Endothelial cell of hepatic sinusoid (primary cell): ENCODE results near the gene ELF3.
"Not testable (repeated sequence)": the region's sequence is repeated elsewhere in the genome, so short reads cannot be mapped to it uniquely, and the experiment has no call there.

Source experiments
- in situ Hi-C: cut with HindIII; loops from 2 replicates; pipeline ENCODE4 v1.10.0; 2017; ENCODE audit warnings: low sequenced_read_pairs

Gene ELF3

DNA sequence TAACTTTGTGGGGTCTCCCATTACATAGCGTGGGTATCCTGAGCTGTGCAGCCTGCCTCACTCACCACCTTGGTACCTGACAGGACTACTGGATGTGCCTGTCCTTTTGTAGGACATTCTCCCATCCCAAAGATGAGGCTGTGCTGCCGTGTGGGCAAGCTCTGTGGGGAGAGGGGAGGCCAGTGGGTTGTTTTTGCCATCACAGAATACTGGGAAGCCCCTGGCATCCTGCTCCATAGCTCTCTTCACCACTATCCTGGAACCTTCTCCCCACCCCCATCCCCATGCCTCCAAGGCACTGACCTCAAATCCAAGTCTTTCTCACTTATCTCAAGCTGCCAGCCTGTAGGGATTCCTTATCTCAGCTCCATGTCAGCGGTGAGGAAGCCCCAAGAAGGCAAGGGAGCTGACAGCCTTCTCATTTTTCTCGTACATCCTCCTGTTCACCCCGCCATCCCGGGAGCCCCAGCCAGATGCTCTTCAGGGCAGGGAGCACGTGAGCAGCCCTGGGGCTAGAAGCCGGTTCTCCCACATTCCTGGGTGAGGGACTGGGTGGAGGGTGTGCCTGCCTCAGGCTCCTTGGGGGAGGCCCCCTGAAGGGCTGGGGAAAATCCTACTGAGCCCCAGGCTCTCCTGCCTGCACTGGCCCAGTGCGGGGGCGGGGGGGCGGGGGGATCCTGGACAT is 2.4 kb upstream of the ELF3 start:
- in situ Hi-C loops = no loop called here

DNA sequence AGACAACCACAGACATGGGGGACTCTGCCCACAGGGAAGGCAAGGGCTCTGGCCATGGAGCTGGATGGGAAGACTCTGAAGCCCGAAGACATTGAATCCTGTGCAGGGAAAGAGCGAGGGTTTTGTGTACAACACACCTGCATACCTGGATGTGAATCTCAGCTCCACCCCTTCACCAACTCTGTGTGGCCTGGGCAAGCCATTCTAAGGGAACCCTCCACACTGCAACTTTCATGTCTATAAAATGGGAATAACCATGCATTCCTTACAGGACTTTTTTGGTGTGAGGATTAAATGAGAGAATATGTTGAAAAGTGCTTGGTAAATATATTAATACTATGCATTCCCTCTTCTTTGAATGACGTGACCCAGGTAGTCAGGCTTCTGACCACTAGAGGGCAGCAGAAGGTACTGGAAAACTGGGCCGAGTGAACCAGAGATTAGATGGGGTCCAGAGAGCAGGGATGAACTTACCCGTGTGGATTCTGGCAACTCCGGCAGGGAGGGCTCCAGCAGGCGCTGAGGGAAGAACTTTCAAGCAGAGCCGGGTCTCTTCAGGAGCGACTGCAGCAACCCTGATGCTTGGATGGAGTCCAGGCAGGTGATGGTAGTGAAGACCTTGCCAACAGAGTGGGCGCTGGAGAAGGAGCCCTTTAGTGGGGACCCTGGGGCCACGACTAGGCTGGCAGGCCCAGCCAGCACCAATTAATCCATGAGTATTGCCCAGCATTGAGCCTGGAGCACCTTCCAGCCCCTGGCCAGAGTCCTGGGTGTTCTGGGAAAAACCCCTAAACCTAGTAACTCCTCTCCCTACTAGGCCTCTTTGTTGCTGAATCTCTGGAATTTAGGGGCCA is 834 bp upstream of the ELF3 start:
- in situ Hi-C loops = no loop called here

DNA sequence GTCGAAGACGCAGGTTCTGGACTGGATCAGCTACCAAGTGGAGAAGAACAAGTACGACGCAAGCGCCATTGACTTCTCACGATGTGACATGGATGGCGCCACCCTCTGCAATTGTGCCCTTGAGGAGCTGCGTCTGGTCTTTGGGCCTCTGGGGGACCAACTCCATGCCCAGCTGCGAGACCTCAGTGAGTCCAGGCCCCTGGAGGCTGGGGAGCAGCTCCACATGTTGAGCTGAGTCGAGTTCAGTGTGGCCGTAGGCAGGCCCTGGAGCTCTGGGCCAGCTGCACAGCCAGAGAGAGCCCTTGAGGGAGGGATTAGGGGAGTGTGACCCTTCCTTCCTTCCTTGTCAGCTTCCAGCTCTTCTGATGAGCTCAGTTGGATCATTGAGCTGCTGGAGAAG is 1.6 kb downstream of the ELF3 start:
- in situ Hi-C loops = no loop called here

DNA sequence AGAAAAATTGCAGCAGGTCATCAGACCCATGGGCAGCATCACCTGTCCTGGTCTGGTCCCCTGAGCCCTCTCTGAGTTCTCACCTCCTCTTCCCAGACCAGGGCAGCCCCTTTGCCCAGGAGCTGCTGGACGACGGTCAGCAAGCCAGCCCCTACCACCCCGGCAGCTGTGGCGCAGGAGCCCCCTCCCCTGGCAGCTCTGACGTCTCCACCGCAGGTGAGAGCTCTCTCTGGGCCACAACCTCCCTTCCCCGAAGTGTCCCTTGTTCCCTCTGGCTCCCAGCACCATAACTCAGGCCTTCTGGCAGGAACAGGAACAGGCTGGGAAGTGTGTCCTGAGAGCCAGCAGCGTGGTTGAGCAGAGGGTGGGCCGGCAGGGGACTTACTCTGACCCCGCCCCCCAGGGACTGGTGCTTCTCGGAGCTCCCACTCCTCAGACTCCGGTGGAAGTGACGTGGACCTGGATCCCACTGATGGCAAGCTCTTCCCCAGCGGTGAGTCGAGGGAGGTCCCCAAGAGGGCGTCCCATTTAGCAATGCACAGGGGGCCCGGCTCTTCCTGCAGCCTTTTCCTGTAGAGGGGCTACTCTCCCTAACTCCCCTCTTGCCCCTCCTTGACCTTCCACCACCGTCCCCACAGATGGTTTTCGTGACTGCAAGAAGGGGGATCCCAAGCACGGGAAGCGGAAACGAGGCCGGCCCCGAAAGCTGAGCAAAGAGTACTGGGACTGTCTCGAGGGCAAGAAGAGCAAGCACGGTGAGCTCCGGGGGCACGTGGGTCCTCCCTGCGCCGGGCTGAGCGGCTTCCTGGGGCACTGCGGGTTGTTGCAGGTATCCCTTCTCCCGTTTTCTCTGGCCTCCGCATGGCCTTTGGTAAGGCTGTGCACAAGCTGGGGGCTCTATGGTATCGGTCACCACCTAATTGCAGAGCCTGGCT is 2.4 kb downstream of the ELF3 start:
- in situ Hi-C loops = no loop called here

DNA sequence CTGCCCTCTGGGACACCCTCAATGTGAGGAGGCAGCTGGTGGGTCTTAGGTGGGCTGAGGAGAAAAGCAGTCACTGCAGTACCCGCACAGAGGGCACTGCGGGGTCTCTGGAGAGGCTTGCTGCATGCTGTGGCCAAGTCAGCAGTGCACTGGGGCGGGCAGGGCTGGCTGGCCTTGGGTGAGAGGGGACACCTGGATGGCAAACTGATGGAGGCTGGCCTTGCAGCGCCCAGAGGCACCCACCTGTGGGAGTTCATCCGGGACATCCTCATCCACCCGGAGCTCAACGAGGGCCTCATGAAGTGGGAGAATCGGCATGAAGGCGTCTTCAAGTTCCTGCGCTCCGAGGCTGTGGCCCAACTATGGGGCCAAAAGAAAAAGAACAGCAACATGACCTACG is 3.2 kb downstream of the ELF3 start:
- in situ Hi-C loops = no loop called here

DNA sequence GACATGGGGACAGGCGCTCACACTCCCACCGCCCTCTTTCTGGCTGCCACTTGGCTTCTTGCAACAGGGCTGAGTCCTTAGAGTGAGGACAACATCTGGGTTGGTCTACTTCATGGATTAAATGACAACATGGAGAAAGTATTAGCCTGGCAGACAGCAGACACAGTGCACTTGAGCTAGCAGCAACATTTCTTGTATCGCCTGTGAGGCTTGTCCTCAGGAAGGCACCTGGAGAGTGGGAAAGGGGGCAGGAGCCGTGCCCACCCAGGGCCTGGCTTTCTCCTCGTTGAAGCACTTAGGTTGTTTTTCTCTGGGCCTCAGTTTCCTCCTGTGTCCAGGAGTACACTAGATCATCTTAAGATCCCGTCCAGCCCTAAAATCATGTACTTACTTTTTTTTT is 3.7 kb downstream of the ELF3 start:
- in situ Hi-C loops = no loop called here

DNA sequence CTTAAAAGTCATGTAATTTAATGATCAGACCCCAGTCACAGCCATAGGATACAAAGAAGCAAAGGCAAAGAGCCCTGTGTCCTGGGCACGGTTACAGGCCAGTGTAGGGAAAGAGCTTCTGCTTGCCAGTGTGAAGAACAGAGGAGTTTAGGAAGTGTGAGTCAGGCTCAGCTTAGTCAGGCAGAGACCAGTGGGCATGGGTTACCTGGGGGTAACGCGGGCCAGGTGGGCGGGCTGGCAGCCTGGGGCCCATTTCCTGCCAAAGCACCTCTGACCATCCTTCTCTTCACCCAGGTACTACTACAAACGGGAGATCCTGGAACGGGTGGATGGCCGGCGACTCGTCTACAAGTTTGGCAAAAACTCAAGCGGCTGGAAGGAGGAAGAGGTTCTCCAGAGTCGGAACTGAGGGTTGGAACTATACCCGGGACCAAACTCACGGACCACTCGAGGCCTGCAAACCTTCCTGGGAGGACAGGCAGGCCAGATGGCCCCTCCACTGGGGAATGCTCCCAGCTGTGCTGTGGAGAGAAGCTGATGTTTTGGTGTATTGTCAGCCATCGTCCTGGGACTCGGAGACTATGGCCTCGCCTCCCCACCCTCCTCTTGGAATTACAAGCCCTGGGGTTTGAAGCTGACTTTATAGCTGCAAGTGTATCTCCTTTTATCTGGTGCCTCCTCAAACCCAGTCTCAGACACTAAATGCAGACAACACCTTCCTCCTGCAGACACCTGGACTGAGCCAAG is 4.7 kb downstream of the ELF3 start:
- in situ Hi-C loops = no loop called here

DNA sequence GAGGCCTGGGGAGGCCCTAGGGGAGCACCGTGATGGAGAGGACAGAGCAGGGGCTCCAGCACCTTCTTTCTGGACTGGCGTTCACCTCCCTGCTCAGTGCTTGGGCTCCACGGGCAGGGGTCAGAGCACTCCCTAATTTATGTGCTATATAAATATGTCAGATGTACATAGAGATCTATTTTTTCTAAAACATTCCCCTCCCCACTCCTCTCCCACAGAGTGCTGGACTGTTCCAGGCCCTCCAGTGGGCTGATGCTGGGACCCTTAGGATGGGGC is 5.2 kb downstream of the ELF3 start:
- in situ Hi-C loops = no loop called here

DNA sequence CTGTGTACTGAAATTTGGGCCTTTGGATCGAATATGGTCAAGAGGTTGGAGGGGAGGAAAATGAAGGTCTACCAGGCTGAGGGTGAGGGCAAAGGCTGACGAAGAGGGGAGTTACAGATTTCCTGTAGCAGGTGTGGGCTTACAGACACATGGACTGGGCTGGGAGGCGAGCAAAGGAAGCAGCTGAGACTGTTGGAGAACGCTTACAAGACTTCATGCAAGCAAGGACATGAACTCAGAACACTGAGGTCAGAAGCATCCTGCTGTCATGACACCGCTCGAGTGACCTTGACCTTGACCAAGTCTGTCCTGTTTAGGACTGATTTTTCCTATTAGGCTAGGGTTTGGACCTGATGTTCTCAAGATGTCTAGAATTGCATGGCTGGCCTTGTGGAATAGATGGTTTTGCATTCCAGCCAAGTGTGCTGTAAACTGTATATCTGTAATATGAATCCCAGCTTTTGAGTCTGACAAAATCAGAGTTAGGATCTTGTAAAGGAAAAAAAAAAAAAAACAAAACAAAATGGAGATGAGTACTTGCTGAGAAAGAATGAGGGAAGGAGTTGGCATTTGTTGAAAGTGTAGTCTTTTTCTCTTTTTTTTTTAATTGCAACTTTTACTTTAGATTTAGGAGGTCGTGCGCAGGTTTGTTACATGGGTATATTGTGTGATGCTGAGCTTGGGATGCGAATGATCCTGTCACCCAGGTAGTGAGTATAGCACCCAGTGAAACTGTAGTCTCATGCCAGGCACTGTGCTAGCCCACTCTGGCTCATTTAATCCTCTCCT is 5.8 kb downstream of the ELF3 start:
- in situ Hi-C loops = no loop called here

DNA sequence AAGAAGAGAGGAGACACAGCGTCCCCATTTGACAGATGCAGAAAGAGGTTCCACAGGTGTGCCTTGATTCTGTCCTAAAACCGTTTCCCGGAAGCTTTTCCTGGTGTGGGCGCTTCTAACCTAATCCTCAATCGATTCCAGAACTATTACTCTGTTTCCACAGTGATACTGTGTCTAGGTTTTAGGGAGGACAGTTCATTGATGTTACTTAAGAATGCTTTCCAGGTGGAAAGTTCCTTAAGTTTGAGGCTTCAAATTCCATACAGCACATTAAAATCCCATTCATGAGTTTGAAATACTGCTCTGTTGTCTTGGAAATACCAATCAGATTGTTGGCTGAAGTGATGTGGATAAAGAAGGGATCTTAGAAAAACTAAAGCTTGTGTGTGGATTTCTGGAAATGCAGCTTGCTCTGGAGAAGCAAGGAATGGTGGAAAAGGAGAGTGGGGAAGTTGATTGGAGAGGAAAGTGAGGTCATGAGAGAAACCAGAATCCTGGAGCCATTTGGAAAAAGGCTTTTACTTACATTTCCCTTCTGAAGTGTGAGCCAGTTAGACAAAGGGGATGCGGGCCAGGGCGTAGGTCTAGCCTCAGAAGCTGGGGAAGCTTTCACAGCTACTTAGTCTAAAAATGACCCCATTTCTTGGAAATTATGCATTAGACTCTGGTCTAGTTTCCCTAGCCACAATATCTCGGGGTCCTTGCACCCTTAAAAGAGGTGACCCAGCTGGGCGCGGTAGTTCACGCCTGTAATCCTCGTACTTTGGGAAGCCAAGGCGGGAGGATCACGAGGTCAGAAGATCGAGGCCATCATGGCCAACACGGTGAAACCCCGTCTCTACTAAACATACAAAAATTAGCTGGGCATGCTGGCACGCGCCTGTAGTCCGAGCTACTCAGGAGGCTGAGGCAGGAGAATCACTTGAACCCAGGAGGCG is 6.7 kb downstream of the ELF3 start:
- in situ Hi-C loops = no loop called here

DNA sequence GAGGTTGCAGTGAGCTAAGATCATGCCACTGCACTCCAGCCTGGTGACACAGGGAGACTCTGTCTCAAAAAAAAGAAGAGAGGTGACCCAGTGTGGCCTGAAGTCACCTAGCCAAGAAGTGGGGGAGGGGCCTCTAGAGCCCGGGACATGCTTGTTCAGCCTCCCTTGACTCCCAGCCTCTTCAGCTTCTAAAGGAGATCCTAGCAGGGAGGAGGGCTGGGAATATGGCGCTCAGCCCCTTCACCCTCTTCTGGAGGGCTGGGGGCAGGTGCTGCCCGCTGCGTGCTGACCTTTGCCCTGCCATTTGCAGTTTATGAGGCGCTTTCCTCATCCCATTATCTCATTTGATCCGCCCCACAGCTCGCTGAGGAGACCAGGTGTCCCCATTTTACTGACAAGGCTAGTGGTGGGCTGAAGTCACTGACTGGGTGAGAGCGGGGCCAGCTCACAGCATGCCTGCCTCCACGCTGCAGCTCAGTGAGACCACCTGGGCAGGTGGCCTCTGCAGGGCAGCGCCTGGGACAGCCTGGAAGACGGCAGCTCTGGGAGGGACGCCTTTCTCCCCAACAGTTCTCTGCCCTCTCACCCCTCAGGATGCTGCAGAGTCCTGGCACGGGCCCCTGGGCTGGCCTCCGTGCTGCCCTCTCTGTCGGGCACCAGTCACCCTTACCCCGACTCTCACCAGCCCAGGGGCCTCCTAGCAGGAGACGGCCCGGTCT is 7.5 kb downstream of the ELF3 start:
- in situ Hi-C loops = no loop called here

DNA sequence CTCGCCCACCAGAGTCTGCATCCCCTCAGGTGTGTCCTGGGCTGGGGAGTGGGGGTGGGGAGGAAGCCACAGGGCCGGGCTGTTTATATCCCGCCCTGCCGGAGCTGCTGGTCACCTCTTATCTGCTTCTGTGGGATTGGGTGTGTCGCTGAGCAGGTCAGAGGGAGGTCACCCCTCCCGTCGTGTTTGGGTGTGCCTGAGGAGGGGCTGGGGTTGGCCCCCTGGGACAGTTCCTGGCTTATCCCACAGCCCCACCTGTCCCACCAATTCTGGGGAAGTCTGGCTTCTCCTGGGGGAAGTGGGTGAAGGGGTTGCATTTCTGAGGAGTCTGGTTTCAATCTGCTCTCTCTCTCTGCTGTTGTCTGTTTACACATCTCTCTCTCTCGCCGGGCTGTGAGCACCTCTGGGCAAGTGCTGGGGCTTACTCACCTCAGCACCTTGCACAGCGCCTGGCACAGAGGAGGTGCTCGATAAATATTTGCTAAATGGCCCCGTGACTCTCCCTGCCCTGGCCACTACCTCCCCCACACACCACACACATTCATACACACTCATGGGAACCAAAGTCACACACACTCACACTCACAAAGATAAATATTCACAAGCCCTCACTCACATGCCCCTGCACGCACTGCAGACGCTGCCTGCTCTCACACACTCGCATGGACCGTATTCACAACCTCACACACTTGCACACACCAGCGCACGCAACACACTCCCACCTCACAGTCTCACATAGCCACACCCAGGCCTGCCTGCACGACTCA is 8.3 kb downstream of the ELF3 start:
- in situ Hi-C loops = no loop called here

DNA sequence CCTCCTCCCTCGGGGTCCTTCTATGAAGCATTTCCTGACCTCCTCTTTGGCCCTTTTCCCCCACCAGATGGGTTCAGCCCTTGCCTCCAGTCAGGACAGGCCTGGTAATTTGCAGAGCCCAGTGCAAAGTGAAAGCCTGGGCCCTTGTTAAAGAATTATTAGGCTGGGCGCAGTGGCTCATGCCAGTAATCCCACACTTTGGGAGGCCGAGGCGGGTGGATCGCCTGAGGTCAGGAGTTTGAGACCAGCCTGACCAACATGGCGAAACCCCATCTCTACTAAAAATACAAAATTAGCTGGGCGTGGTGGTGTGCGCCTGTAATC is 8.8 kb downstream of the ELF3 start:
- in situ Hi-C loops = not testable (repeated sequence)

DNA sequence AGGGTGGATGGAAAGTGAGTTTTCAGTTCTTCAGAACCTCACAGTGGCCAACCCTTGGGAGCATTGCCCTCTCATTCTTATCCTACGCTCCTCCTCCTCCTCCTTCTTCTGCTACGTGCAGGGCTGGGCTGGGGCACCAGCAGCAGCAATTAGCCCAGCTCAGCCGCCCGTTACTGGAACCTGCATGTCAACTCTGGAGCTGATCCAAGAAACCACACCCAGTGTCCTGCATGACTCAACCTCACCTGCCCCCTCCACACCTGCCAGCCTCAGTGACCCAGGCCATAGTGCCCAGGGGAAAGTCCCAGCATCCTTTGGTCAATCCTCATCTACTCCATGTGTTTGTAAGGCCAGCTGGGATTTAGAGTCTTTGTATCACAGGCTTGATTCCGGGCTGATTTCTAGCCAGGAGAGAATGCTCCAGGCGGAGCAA is 12.6 kb downstream of the ELF3 start:
- in situ Hi-C loops = no loop called here

DNA sequence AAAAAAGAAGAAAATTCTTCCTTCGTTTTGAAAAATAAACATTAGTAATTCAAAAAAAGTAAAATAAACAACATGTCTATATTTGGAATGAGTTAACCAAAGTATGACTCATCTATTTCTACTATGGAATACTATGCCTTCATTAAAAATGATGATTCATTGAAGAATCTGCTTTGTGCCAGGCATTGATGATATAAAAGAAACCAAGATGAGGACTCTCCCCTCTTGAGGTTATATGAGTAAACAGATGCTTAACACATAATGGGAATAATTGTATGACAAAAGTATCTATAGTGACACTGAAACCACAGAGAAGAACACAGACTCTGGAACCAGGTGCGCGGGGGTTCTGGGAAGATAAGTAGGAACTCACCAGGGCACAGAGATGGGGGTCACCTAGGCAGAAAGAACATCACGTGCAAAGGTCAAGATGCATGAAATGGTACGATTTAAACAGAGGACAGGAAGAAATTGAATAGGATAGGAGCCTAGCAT is 18.8 kb downstream of the ELF3 start:
- in situ Hi-C loops = no loop called here

DNA sequence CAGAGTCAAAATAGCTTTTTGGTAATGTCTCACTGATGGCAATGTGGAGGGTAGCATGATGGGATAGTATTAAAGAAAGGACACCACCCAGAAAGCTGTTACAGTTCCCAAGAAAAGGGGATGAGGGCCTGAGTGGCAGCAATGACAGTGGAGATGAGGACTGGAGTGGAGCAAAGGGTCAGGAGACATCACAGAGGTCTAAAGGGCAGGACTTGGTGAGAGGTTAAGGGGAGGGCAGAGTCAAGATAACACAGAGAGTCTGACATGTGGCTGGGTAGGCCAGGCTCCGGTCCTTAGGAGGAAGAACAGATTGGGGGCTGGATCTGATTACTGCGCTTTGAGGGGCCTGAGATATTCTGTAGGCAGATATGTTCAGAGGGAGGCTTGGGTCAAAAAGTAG is 19.3 kb downstream of the ELF3 start:
- in situ Hi-C loops = no loop called here

DNA sequence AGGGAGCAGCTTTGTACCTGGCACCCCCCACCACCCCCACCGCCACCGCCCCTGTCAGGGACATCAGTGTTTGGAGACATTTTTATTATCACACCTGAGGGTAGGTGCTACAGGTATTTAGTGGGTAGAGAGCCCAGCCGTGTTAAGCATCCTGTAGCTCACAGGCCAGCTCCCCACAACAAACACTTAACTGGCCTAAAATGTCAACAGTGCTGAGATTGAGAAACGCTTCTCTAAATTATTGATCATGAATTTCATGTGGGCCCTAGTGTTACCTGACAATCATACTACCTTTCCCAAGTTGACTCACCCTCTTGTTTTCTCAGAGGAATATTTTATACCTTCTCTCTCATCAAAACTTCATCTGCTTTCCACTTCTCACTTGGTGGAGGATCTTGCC is 21.4 kb downstream of the ELF3 start:
- in situ Hi-C loops = no loop called here
